Middle frontal gyrus (tissue), 1 donor: ENCODE results near the gene LHX2.

Experiments used
- DNase-seq: peaks from one replicate; pipeline ENCODE4 v3.0.0-alpha.2; 2015; ENCODE audit warnings: low spot score; ENCODE audit errors: extremely low spot score

LHX2 gene

GRCh38 chr9:123999661-124000060 lies 11.9 kb upstream of the LHX2 start:
- no peak for DNase-seq

GRCh38 chr9:124000161-124000783 lies 11.3 kb upstream of the LHX2 start:
- DNase-seq = no peak

GRCh38 chr9:124000784-124001457 lies 10.6 kb upstream of the LHX2 start:
- DNase-seq = no peak

- no peak for DNase-seq
Measured at GRCh38 chr9:124001458-124001799, 10.1 kb upstream of the LHX2 start.

GRCh38 chr9:124001866-124002525 lies 9.6 kb upstream of the LHX2 start:
- DNase-seq = no peak

GRCh38 chr9:124003636-124004349 lies 7.8 kb upstream of the LHX2 start:
- DNase-seq = no peak

GRCh38 chr9:124004593-124004992 lies 7.0 kb upstream of the LHX2 start:
- DNase-seq = no peak

GRCh38 chr9:124005029-124005771 lies 6.4 kb upstream of the LHX2 start:
- DNase-seq = no peak

GRCh38 chr9:124006448-124007361 lies 4.9 kb upstream of the LHX2 start:
- no peak for DNase-seq

GRCh38 chr9:124007565-124008302 lies 3.8 kb upstream of the LHX2 start:
- DNase-seq = no peak

GRCh38 chr9:124008303-124008693 lies 3.3 kb upstream of the LHX2 start:
- no peak for DNase-seq

GRCh38 chr9:124008694-124009530 lies 2.7 kb upstream of the LHX2 start:
- DNase-seq = no peak

- no peak for DNase-seq
Measured at GRCh38 chr9:124009531-124010217, 1.9 kb upstream of the LHX2 start.

GRCh38 chr9:124010303-124010664 lies 1.3 kb upstream of the LHX2 start:
- DNase-seq = no peak

- no peak for DNase-seq
Measured at GRCh38 chr9:124010665-124011321, 775 bp upstream of the LHX2 start.

- DNase-seq = no peak
Measured at GRCh38 chr9:124012368-124013301, 1.1 kb downstream of the LHX2 start.
